Large intestine (tissue), 3 donors: ENCODE measurements around the gene PRKAR1B. TPM values are rescaled to one million over a fixed set of nuclear protein-coding genes. Genes with fewer than 3 reads are reported as not detected.
A peak's percentile ranks its signal among the peaks of the same experiment; 100 is the strongest.

Source experiments
- DNase-seq, 2 donors: peaks; one replicate each; pipeline versions ENCODE4 v3.0.0 to v3.0.0-alpha.2; 2013
- H3K27ac ChIP-seq: one replicate; pipeline ENCODE4 v1.5.1; 2013; ENCODE audit warnings: low read length
- H3K27me3 ChIP-seq: 2 replicates; pipeline ENCODE4 v1.6.1; 2013; ENCODE audit warnings: low read length; ENCODE audit not compliant: control insufficient read depth, insufficient read depth
- H3K36me3 ChIP-seq: 2 replicates; pipeline ENCODE4 v1.6.1; 2013; ENCODE audit warnings: low read length; ENCODE audit not compliant: control insufficient read depth, insufficient read depth
- H3K4me1 ChIP-seq: one replicate; pipeline ENCODE4 v1.6.1; 2013; ENCODE audit warnings: low read length; ENCODE audit not compliant: control insufficient read depth, insufficient read depth
- H3K4me3 ChIP-seq: one replicate; pipeline ENCODE4 v1.5.1; 2013; ENCODE audit warnings: low read length
- H3K9me3 ChIP-seq: one replicate; pipeline ENCODE4 v1.6.1; 2013; ENCODE audit warnings: mild to moderate bottlenecking, low read depth, low read length, moderate library complexity; ENCODE audit not compliant: control insufficient read depth
- whole genome bisulfite sequencing: methylation state at CpG from one replicate; pipeline ENCODE4 v1.1.5; 2013; ENCODE audit warnings: low lambda C conversion rate; ENCODE audit not compliant: insufficient coverage; 5-methylcytosine and 5-hydroxymethylcytosine counted together
- polyA plus RNA-seq: library from polyadenylated mRNA; unstranded; fragments of 120-200 nt; gene quantifications from one replicate; pipeline ENCODE4 v1.2.1, GENCODE V29; 2013

PRKAR1B gene
- polyA plus RNA-seq, 1 donor = 34.8 TPM

- Histone ChIP-seq H3K27me3 (no peaks in the 10 kb centered on the region), H3K4me3 (no peak overlapping the region), H3K27ac (peak overlapping the region; percentile 66), H3K4me1 (peaks cover 80% of the 10 kb centered on the region), H3K9me3 (peaks cover 3% of the 10 kb centered on the region), H3K36me3 (peaks cover 77% of the 10 kb centered on the region)
- no CpG with 5 or more reads among the region's 25 CpGs for WGBS
- no peak for DNase-seq
Observed at GRCh38 chr7:511476-512145, 215.5 kb downstream of the PRKAR1B start.

- Histone ChIP-seq H3K4me1 (peaks cover 87% of the 10 kb centered on the region), H3K27me3 (no peaks in the 10 kb centered on the region), H3K27ac (peak overlapping the region; percentile 54), H3K9me3 (peaks cover 3% of the 10 kb centered on the region), H3K4me3 (no peak overlapping the region), H3K36me3 (peaks cover 83% of the 10 kb centered on the region)
- WGBS = no CpG with 5 or more reads among the region's 25 CpGs
- DNase-seq = no peak
Observed at GRCh38 chr7:510782-511281, 216.2 kb downstream of the PRKAR1B start.

- Histone ChIP-seq H3K27me3 (no peaks in the 10 kb centered on the region), H3K27ac (peak overlapping the region; percentile 99), H3K9me3 (peaks cover 3% of the 10 kb centered on the region), H3K4me3 (no peak overlapping the region), H3K4me1 (peaks cover 87% of the 10 kb centered on the region), H3K36me3 (peaks cover 81% of the 10 kb centered on the region)
- no CpG with 5 or more reads among the region's 17 CpGs for WGBS
- no peak for DNase-seq
Observed at GRCh38 chr7:510131-510481, 217.0 kb downstream of the PRKAR1B start.

- WGBS = no CpG with 5 or more reads among the region's 20 CpGs
- no peak overlapping the region for H3K4me3 ChIP-seq
- peak in 1 of 2 donors; percentile 35 for DNase-seq
- peaks cover 3% of the 10 kb centered on the region for H3K9me3 ChIP-seq
- peaks cover 79% of the 10 kb centered on the region for H3K36me3 ChIP-seq
- H3K27ac ChIP-seq = peak overlapping the region; percentile 99
- H3K27me3 ChIP-seq = no peaks in the 10 kb centered on the region
- peaks cover 87% of the 10 kb centered on the region for H3K4me1 ChIP-seq
Observed at GRCh38 chr7:509426-510130, 217.5 kb downstream of the PRKAR1B start.

GRCh38 chr7:508461-509170, 218.5 kb downstream of the PRKAR1B start:
- peaks cover 87% of the 10 kb centered on the region for H3K4me1 ChIP-seq
- WGBS = no CpG with 5 or more reads among the region's 12 CpGs
- peaks cover 3% of the 10 kb centered on the region for H3K9me3 ChIP-seq
- H3K27me3 ChIP-seq = no peaks in the 10 kb centered on the region
- peak in 1 of 2 donors; percentile 48 for DNase-seq
- no peak overlapping the region for H3K4me3 ChIP-seq
- H3K36me3 ChIP-seq = peaks cover 71% of the 10 kb centered on the region
- peak overlapping the region; percentile 99 for H3K27ac ChIP-seq

- Histone ChIP-seq H3K27ac (peak overlapping the region; percentile 99), H3K9me3 (peaks cover 3% of the 10 kb centered on the region), H3K4me3 (no peak overlapping the region), H3K4me1 (peaks cover 86% of the 10 kb centered on the region), H3K27me3 (no peaks in the 10 kb centered on the region), H3K36me3 (peaks cover 67% of the 10 kb centered on the region)
- peak; percentile 92 to 96 for DNase-seq
- no CpG with 5 or more reads among the region's 17 CpGs for WGBS
Observed at GRCh38 chr7:507623-508300, 219.3 kb downstream of the PRKAR1B start.

GRCh38 chr7:506921-507622, 220.0 kb downstream of the PRKAR1B start:
- DNase-seq = no peak

GRCh38 chr7:506391-506831, 220.7 kb downstream of the PRKAR1B start:
- Histone ChIP-seq H3K27ac (peak overlapping the region; percentile 99), H3K4me1 (peaks cover 86% of the 10 kb centered on the region), H3K27me3 (no peaks in the 10 kb centered on the region), H3K36me3 (peaks cover 64% of the 10 kb centered on the region), H3K4me3 (no peak overlapping the region), H3K9me3 (no peaks in the 10 kb centered on the region)
- no CpG with 5 or more reads among the region's 11 CpGs for WGBS
- no peak for DNase-seq

More at GRCh38 chr7:506921-507622, 220.0 kb downstream of the PRKAR1B start:
- Histone ChIP-seq H3K4me1 (peaks cover 86% of the 10 kb centered on the region), H3K4me3 (no peak overlapping the region), H3K27ac (peak overlapping the region; percentile 99), H3K36me3 (peaks cover 65% of the 10 kb centered on the region), H3K9me3 (peaks cover 3% of the 10 kb centered on the region), H3K27me3 (no peaks in the 10 kb centered on the region)
- WGBS = no CpG with 5 or more reads among the region's 15 CpGs

- peaks cover 84% of the 10 kb centered on the region for H3K4me1 ChIP-seq
- peak overlapping the region; percentile 99 for H3K27ac ChIP-seq
- WGBS = no CpG with 5 or more reads among the region's 16 CpGs
- peaks cover 2% of the 10 kb centered on the region for H3K9me3 ChIP-seq
- H3K36me3 ChIP-seq = peaks cover 69% of the 10 kb centered on the region
- H3K27me3 ChIP-seq = no peaks in the 10 kb centered on the region
- DNase-seq = peak in 1 of 2 donors; percentile 59
- no peak overlapping the region for H3K4me3 ChIP-seq
Observed at GRCh38 chr7:505171-505570, 221.9 kb downstream of the PRKAR1B start.
